ENCODE data around the gene HDAC11.

- TF ChIP-seq ZBTB8A (CRISPR knock-in tag; IDR thresholded peaks at IDR 0.05; ENCODE audit: borderline replicate concordance, low read depth) = no peak
- no peak for TF ChIP-seq TAF1 (CRISPR knock-in tag; IDR thresholded peaks at IDR 0.05)
- no peak for TF ChIP-seq ZNF44 (CRISPR knock-in tag; IDR thresholded peaks at IDR 0.05)
- no peak for TF ChIP-seq BRD4 (CRISPR knock-in tag; IDR thresholded peaks at IDR 0.05)
- no peak for TF ChIP-seq ESRRA (CRISPR knock-in tag; IDR thresholded peaks at IDR 0.05; ENCODE audit: low read depth)
- TF ChIP-seq CEBPB (IDR thresholded peaks at IDR 0.05; ENCODE audit: borderline replicate concordance, low read depth, low read length) = no peak
Observed at GRCh38 chr3:13506239-13506638, 26.1 kb downstream of the HDAC11 start.

Data from HepG2 (cell line).